ENCODE data around the gene KLHDC9.

GRCh38 chr1:161099090-161099802 lies 1.1 kb downstream of the KLHDC9 start:
- TF ChIP-seq PHF20 (CRISPR knock-in tag; IDR thresholded peaks at IDR 0.05) (no peak), POLR2AphosphoS5 (IDR thresholded peaks at IDR 0.05; ENCODE audit: low read depth, low read length) (no peak), ZNF883 (CRISPR knock-in tag; IDR thresholded peaks at IDR 0.05; ENCODE audit: not compliant biosample characterization) (no peak), ZNF768 (CRISPR knock-in tag; IDR thresholded peaks at IDR 0.05) (no peak), CEBPZ (IDR thresholded peaks at IDR 0.05; ENCODE audit: low read length) (no peak), CTCF (CRISPR knock-in tag; IDR thresholded peaks at IDR 0.05) (no peak), ATF2 (CRISPR knock-in tag; IDR thresholded peaks at IDR 0.05) (no peak), ZNF274 (CRISPR knock-in tag; IDR thresholded peaks at IDR 0.05) (no peak), BRCA1 (CRISPR knock-in tag; IDR thresholded peaks at IDR 0.05) (no peak), MYNN (CRISPR knock-in tag; IDR thresholded peaks at IDR 0.05; ENCODE audit: low read depth) (no peak), ZSCAN20 (CRISPR knock-in tag; IDR thresholded peaks at IDR 0.05; ENCODE audit: borderline replicate concordance) (no peak), KMT2A (CRISPR knock-in tag; IDR thresholded peaks at IDR 0.05) (no peak), SSRP1 (CRISPR knock-in tag; IDR thresholded peaks at IDR 0.05) (no peak)

All from HepG2 (cell line).